ENCODE data around the gene ADCY1. TPM values are rescaled to one million over a fixed set of nuclear protein-coding genes. Genes with fewer than 3 reads are reported as not detected.

The ADCY1 gene
- total and polyA plus RNA-seq, 8 donors, result 0.55 to 2.8 (median 2.5) TPM

GRCh38 chr7:45651540-45651939 lies 77.4 kb downstream of the ADCY1 start:
- Histone ChIP-seq H3K36me3 (no peaks in the 10 kb centered on the region), H3K4me3 (no peak overlapping the region), H3K4me1 (no peaks in the 10 kb centered on the region), H3K9me3 (no peaks in the 10 kb centered on the region), H3K27me3 (no peaks in the 10 kb centered on the region), H3K27ac (no peak overlapping the region)
- intact Hi-C loops (cut with DNase I), result no loop called here
- ATAC-seq (no peak), DNase-seq (no peak)
- no peak for TF ChIP-seq CTCF (IDR thresholded peaks at IDR 0.05)

GRCh38 chr7:45652630-45653029 lies 78.5 kb downstream of the ADCY1 start:
- no peak overlapping the region for H3K27ac ChIP-seq
- intact Hi-C loops (cut with DNase I), result no loop called here
- H3K27me3 ChIP-seq, result no peaks in the 10 kb centered on the region
- H3K36me3 ChIP-seq, result no peaks in the 10 kb centered on the region
- H3K4me1 ChIP-seq, result no peaks in the 10 kb centered on the region
- no peak overlapping the region for H3K4me3 ChIP-seq
- TF ChIP-seq CTCF (IDR thresholded peaks at IDR 0.05), result no peak
- ATAC-seq (no peak), DNase-seq (no peak)
- H3K9me3 ChIP-seq, result no peaks in the 10 kb centered on the region

- Histone ChIP-seq H3K36me3 (no peaks in the 10 kb centered on the region), H3K27me3 (no peaks in the 10 kb centered on the region), H3K27ac (no peak overlapping the region), H3K4me1 (no peaks in the 10 kb centered on the region), H3K9me3 (no peaks in the 10 kb centered on the region), H3K4me3 (no peak overlapping the region)
- TF ChIP-seq CTCF (IDR thresholded peaks at IDR 0.05), result no peak
- no peak for DNase-seq
- no peak for ATAC-seq
- intact Hi-C loops (cut with DNase I), result no loop called here
Observed at GRCh38 chr7:45653209-45653907, 79.2 kb downstream of the ADCY1 start.

GRCh38 chr7:45654341-45654740 lies 80.2 kb downstream of the ADCY1 start:
- TF ChIP-seq CTCF (IDR thresholded peaks at IDR 0.05), result no peak
- Histone ChIP-seq H3K4me3 (no peak overlapping the region), H3K27me3 (no peaks in the 10 kb centered on the region), H3K36me3 (no peaks in the 10 kb centered on the region), H3K27ac (no peak overlapping the region), H3K4me1 (no peaks in the 10 kb centered on the region), H3K9me3 (no peaks in the 10 kb centered on the region)
- DNase-seq, result no peak
- intact Hi-C loops (cut with DNase I), result no loop called here
- no peak for ATAC-seq

- ATAC-seq (no peak), DNase-seq (no peak)
- no peaks in the 10 kb centered on the region for H3K36me3 ChIP-seq
- no peaks in the 10 kb centered on the region for H3K9me3 ChIP-seq
- H3K27me3 ChIP-seq, result no peaks in the 10 kb centered on the region
- TF ChIP-seq CTCF (IDR thresholded peaks at IDR 0.05), result no peak
- H3K4me1 ChIP-seq, result no peaks in the 10 kb centered on the region
- H3K4me3 ChIP-seq, result no peak overlapping the region
- intact Hi-C loops (cut with DNase I), result no loop called here
- no peak overlapping the region for H3K27ac ChIP-seq
Observed at GRCh38 chr7:45655539-45655938, 81.4 kb downstream of the ADCY1 start.
